Caco-2 (cell line): ENCODE measurements around the gene ZFP28. TPM values are rescaled to one million over a fixed set of nuclear protein-coding genes. Genes with fewer than 3 reads are reported as not detected.

Experiments used
- BruUV-seq: library from RNA; stranded (reverse); fragments of 400-500 nt; replicated peaks from 2 replicates; lab custom pipeline; 2021; lab: Mats Ljungman, UMichigan
- CTCF ChIA-PET: fragments of 300-600 bp; sonication (Branson Sonifier 250); formaldehyde crosslinking; loops from one replicate; lab custom pipeline; 2022; ENCODE audit warnings: antibody characterized with exemption; lab: Charles Lee
- POLR2A ChIA-PET: fragments of 300-600 bp; sonication (Branson Sonifier 250); formaldehyde crosslinking; loops from one replicate; lab custom pipeline; 2022; ENCODE audit warnings: antibody characterized with exemption; lab: Charles Lee
- DNase-seq, 2 experiments: peaks; one replicate each; pipeline versions ENCODE4 v3.0.0 to v3.0.0-alpha.2; 2020 to 2022
- H3K27me3 ChIP-seq: replicated peaks from 2 replicates; pipeline ENCODE4 v1.6.0; 2011; ENCODE audit warnings: low read length; ENCODE audit not compliant: control insufficient read depth, insufficient read depth
- H3K36me3 ChIP-seq: 2 replicates; pipeline ENCODE4 v1.5.1; 2011; ENCODE audit warnings: low read length; ENCODE audit not compliant: control insufficient read depth, insufficient read depth
- H3K4me1 ChIP-seq: fragments of 250-450 bp; sonication (Bioruptor Pico); 2 replicates; pipeline ENCODE4 v1.5.1; 2020; ENCODE audit warnings: mild to moderate bottlenecking
- H3K4me3 ChIP-seq: 2 replicates; pipeline ENCODE4 v1.5.1; 2011; ENCODE audit warnings: low read depth, mild to moderate bottlenecking, control low read depth, low read length
- H3K9me3 ChIP-seq: fragments of 250-450 bp; sonication (Bioruptor Pico); 2 replicates; pipeline ENCODE4 v1.5.1; 2020; ENCODE audit warnings: mild to moderate bottlenecking, moderate library complexity
- H3K27ac Mint-ChIP-seq: one replicate; pipeline ENCODE4 v1.8.0; 2022; ENCODE audit warnings: mixed read lengths; ENCODE audit not compliant: unreplicated experiment
- H3K27me3 Mint-ChIP-seq: one replicate; pipeline ENCODE4 v1.8.0; 2022; ENCODE audit warnings: mixed read lengths; ENCODE audit not compliant: insufficient read depth, unreplicated experiment
- H3K36me3 Mint-ChIP-seq: one replicate; pipeline ENCODE4 v1.8.0; 2022; ENCODE audit warnings: mild to moderate bottlenecking, mixed read lengths; ENCODE audit not compliant: insufficient read depth, unreplicated experiment
- H3K4me1 Mint-ChIP-seq: one replicate; pipeline ENCODE4 v1.8.0; 2022; ENCODE audit warnings: low read depth, mixed read lengths; ENCODE audit not compliant: unreplicated experiment
- H3K4me3 Mint-ChIP-seq: one replicate; pipeline ENCODE4 v1.8.0; 2022; ENCODE audit warnings: mild to moderate bottlenecking, moderate library complexity, mixed read lengths; ENCODE audit not compliant: unreplicated experiment
- H3K9me3 Mint-ChIP-seq: one replicate; pipeline ENCODE4 v1.8.0; 2022; ENCODE audit warnings: mixed read lengths; ENCODE audit not compliant: unreplicated experiment
- CTCF ChIP-seq, 2 experiments: fragments of 200-600 bp in 1 of 2; IDR thresholded peaks; 1 replicate in 1 of 2; 2 replicates in 1 of 2; pipeline versions ENCODE4 v1.5.1 to v1.8.0; 2011 to 2022; ENCODE audit warnings: antibody characterized with exemption in 1 of 2, control low read depth in 1 of 2, inconsistent platforms in 1 of 2, low read depth in 1 of 2, low read length in 1 of 2, mild to moderate bottlenecking in 1 of 2, moderate library complexity in 1 of 2; ENCODE audit not compliant: insufficient read depth in 1 of 2, severe bottlenecking in 1 of 2, unreplicated experiment in 1 of 2
- intact Hi-C: fragments of 100-400 bp; cut with micrococcal nuclease; formaldehyde crosslinking; loops from one replicate; pipeline ENCODE4 v1.10.0; 2022; ENCODE audit not compliant: unreplicated experiment
- total RNA-seq: library from RNA; stranded (reverse); gene quantifications from 2 replicates; pipeline ENCODE4 v1.2.3, GENCODE V29; 2022

ZFP28 gene
- total RNA-seq, 1 experiment from 2014 or later, result not detected

GRCh38 chr19:56597696-56598095 is 58.9 kb downstream of the ZFP28 start:
- Mint-ChIP-seq H3K27me3 (no peaks in the 10 kb centered on the region), H3K9me3 (peaks cover 42% of the 10 kb centered on the region), H3K36me3 (no peaks in the 10 kb centered on the region), H3K4me3 (no peak overlapping the region), H3K27ac (no peak overlapping the region), H3K4me1 (no peaks in the 10 kb centered on the region)
- DNase-seq, result no peak
- Histone ChIP-seq H3K4me3 (no peak overlapping the region), H3K9me3 (peaks cover 7% of the 10 kb centered on the region; the same call in 1 of the 2 replicates), H3K36me3 (no peaks in the 10 kb centered on the region), H3K27me3 (no peaks in the 10 kb centered on the region), H3K4me1 (no peaks in the 10 kb centered on the region)
- TF ChIP-seq CTCF (IDR thresholded peaks at IDR 0.05; ENCODE audit: insufficient read depth in 1 of 2, low read depth in 1 of 2, low read length in 1 of 2, severe bottlenecking in 1 of 2, unreplicated experiment in 1 of 2), result no peak
- CTCF ChIA-PET, result no interaction called here
- no TSS peak for BruUV-seq
- POLR2A ChIA-PET, result no interaction called here
- intact Hi-C loops, result no loop called here

GRCh38 chr19:56601375-56601774 is 62.6 kb downstream of the ZFP28 start:
- DNase-seq, result no peak
- no peaks in the 10 kb centered on the region for H3K4me1 ChIP-seq
- CTCF ChIA-PET, result no interaction called here
- TF ChIP-seq CTCF (IDR thresholded peaks at IDR 0.05; ENCODE audit: insufficient read depth in 1 of 2, low read depth in 1 of 2, low read length in 1 of 2, severe bottlenecking in 1 of 2, unreplicated experiment in 1 of 2), result no peak
- intact Hi-C loops, result no loop called here
- Mint-ChIP-seq H3K27ac (no peak overlapping the region), H3K36me3 (no peaks in the 10 kb centered on the region), H3K4me1 (no peaks in the 10 kb centered on the region), H3K4me3 (no peak overlapping the region), H3K9me3 (peaks cover 39% of the 10 kb centered on the region), H3K27me3 (no peaks in the 10 kb centered on the region)
- no peaks in the 10 kb centered on the region for H3K36me3 ChIP-seq
- POLR2A ChIA-PET, result no interaction called here
- no TSS peak for BruUV-seq
- no peak overlapping the region for H3K4me3 ChIP-seq
- H3K9me3 ChIP-seq, result peaks cover 13% of the 10 kb centered on the region; the same call in 1 of the 2 replicates
- no peaks in the 10 kb centered on the region for H3K27me3 ChIP-seq

GRCh38 chr19:56603829-56604228 is 65.1 kb downstream of the ZFP28 start:
- Mint-ChIP-seq H3K4me1 (no peaks in the 10 kb centered on the region), H3K36me3 (no peaks in the 10 kb centered on the region), H3K9me3 (peaks cover 40% of the 10 kb centered on the region), H3K27ac (no peak overlapping the region), H3K4me3 (no peak overlapping the region), H3K27me3 (no peaks in the 10 kb centered on the region)
- no peak for DNase-seq
- no peak overlapping the region for H3K4me3 ChIP-seq
- no peaks in the 10 kb centered on the region for H3K27me3 ChIP-seq
- H3K9me3 ChIP-seq, result peaks cover 13% of the 10 kb centered on the region; the same call in 1 of the 2 replicates
- H3K4me1 ChIP-seq, result no peaks in the 10 kb centered on the region
- POLR2A ChIA-PET, result no interaction called here
- H3K36me3 ChIP-seq, result no peaks in the 10 kb centered on the region
- TF ChIP-seq CTCF (IDR thresholded peaks at IDR 0.05; ENCODE audit: insufficient read depth in 1 of 2, low read depth in 1 of 2, low read length in 1 of 2, severe bottlenecking in 1 of 2, unreplicated experiment in 1 of 2), result no peak
- no TSS peak for BruUV-seq
- CTCF ChIA-PET, result no interaction called here
- intact Hi-C loops, result no loop called here

Other genes with a start within 250 kb of the ZFP28 start
- 10.9 and 11.3 TPM in 2 replicates for gene ZSCAN5A, start 224.1 kb upstream of the ZFP28 start, total RNA-seq
- not detected in 2 replicates for gene ZNF582, start 145.4 kb upstream of the ZFP28 start, total RNA-seq
- not detected in 2 replicates for gene ZNF583, start 134.6 kb upstream of the ZFP28 start, total RNA-seq
- not detected in 2 replicates for gene ZNF667, start 61.6 kb upstream of the ZFP28 start, total RNA-seq
- gene ZNF471, start 31.1 kb upstream of the ZFP28 start, total RNA-seq, result not detected in 2 replicates
- 0.43 and 1.1 TPM in 2 replicates for gene ZNF470, start 28.5 kb downstream of the ZFP28 start, total RNA-seq
- 1.1 and 1.5 TPM in 2 replicates for gene ZNF71, start 56.4 kb downstream of the ZFP28 start, total RNA-seq
- gene SMIM17, start 104.2 kb downstream of the ZFP28 start, total RNA-seq, result not detected in 2 replicates
- gene ZNF835, start 132.8 kb downstream of the ZFP28 start, total RNA-seq, result not detected in 2 replicates